HG02885 (cell line): ENCODE results near the gene FOCAD.
"Not testable (repeated sequence)": the region's sequence is repeated elsewhere in the genome, so short reads cannot be mapped to it uniquely, and the experiment has no call there.

ENCODE experiments used
- ATAC-seq: cut with Tn5 transposase; IDR thresholded peaks from one replicate; pipeline ENCODE4 v1.9.1; 2021; ENCODE audit warnings: mild to moderate bottlenecking; ENCODE audit not compliant: unreplicated experiment, poor library complexity

The FOCAD gene

GRCh38 chr9:20684035-20684874 is at the start of gene FOCAD:
Gene FOCAD, plus strand, starts transcription at chr9:20684259. Its CDS starts 31,095 bp downstream, at chr9:20715354.
- ATAC-seq: peak; percentile 99

GRCh38 chr9:20634895-20635294 is 49.2 kb upstream of the FOCAD start:
- ATAC-seq: no peak

- no peak for ATAC-seq
Measured at GRCh38 chr9:20636888-20637440, 47.1 kb upstream of the FOCAD start.

- peak; percentile 86 for ATAC-seq
Measured at GRCh38 chr9:20640331-20641187, 43.5 kb upstream of the FOCAD start.

GRCh38 chr9:20642045-20642444 is 42.0 kb upstream of the FOCAD start:
- no peak for ATAC-seq

- no peak for ATAC-seq
Measured at GRCh38 chr9:20643660-20644059, 40.4 kb upstream of the FOCAD start.

GRCh38 chr9:20646656-20647055 is 37.4 kb upstream of the FOCAD start:
- no peak for ATAC-seq

- no peak for ATAC-seq
Measured at GRCh38 chr9:20649381-20649780, 34.7 kb upstream of the FOCAD start.

- no peak for ATAC-seq
Measured at GRCh38 chr9:20650313-20650712, 33.7 kb upstream of the FOCAD start.

- no peak for ATAC-seq
Measured at GRCh38 chr9:20650750-20651299, 33.2 kb upstream of the FOCAD start.

- ATAC-seq: no peak
Measured at GRCh38 chr9:20651939-20652338, 32.1 kb upstream of the FOCAD start.

GRCh38 chr9:20658246-20658667 is 25.8 kb upstream of the FOCAD start:
- not testable (repeated sequence) for ATAC-seq

GRCh38 chr9:20658677-20659473 is 25.2 kb upstream of the FOCAD start:
- peak; percentile 57 for ATAC-seq

- peak; percentile 19 for ATAC-seq
Measured at GRCh38 chr9:20659474-20659967, 24.5 kb upstream of the FOCAD start.

- ATAC-seq: no peak
Measured at GRCh38 chr9:20662156-20662555, 21.9 kb upstream of the FOCAD start.

GRCh38 chr9:20663133-20663532 is 20.9 kb upstream of the FOCAD start:
- ATAC-seq: no peak

- ATAC-seq: no peak
Measured at GRCh38 chr9:20664501-20664900, 19.6 kb upstream of the FOCAD start.

- ATAC-seq: no peak
Measured at GRCh38 chr9:20670395-20670794, 13.7 kb upstream of the FOCAD start.

GRCh38 chr9:20671635-20672034 is 12.4 kb upstream of the FOCAD start:
- no peak for ATAC-seq

GRCh38 chr9:20673537-20673936 is 10.5 kb upstream of the FOCAD start:
- not testable (repeated sequence) for ATAC-seq
